HTERT RPE-1 (cell line): ENCODE measurements around the gene SMTNL1.

Experiments
- in situ Hi-C: fragments of 300-500 bp; cut with MboI; formaldehyde crosslinking; loops from 4 replicates; pipeline ENCODE4 v1.14.3; 2020; ENCODE audit warnings: low sequenced_read_pairs

The SMTNL1 gene

GRCh38 chr11:57536947-57537619 lies at the start of gene SMTNL1:
Gene SMTNL1, plus strand, starts transcription at chr11:57537595. Its CDS starts 5,048 bp downstream, at chr11:57542643.
- in situ Hi-C loops: no loop called here

- in situ Hi-C loops: no loop called here
These were observed 49.3 kb upstream of the SMTNL1 start for GRCh38 chr11:57487920-57488659.

- in situ Hi-C loops: no loop called here
These were observed 46.7 kb upstream of the SMTNL1 start for GRCh38 chr11:57490456-57491248.

GRCh38 chr11:57491371-57492061 lies 45.9 kb upstream of the SMTNL1 start:
- in situ Hi-C loops: no loop called here

- in situ Hi-C loops: no loop called here
These were observed 43.6 kb upstream of the SMTNL1 start for GRCh38 chr11:57493507-57494503.

GRCh38 chr11:57496109-57496820 lies 41.1 kb upstream of the SMTNL1 start:
- in situ Hi-C loops: no loop called here

- in situ Hi-C loops: no loop called here
These were observed 39.8 kb upstream of the SMTNL1 start for GRCh38 chr11:57497303-57498247.

- in situ Hi-C loops: no loop called here
These were observed 38.9 kb upstream of the SMTNL1 start for GRCh38 chr11:57498540-57498939.

GRCh38 chr11:57499413-57499982 lies 37.9 kb upstream of the SMTNL1 start:
- in situ Hi-C loops: no loop called here

GRCh38 chr11:57499983-57500461 lies 37.4 kb upstream of the SMTNL1 start:
- in situ Hi-C loops: no loop called here

- in situ Hi-C loops: no loop called here
These were observed 36.9 kb upstream of the SMTNL1 start for GRCh38 chr11:57500515-57500914.

- in situ Hi-C loops: no loop called here
These were observed 36.5 kb upstream of the SMTNL1 start for GRCh38 chr11:57500926-57501325.

- in situ Hi-C loops: no loop called here
These were observed 35.4 kb upstream of the SMTNL1 start for GRCh38 chr11:57501953-57502352.

- in situ Hi-C loops: no loop called here
These were observed 35.0 kb upstream of the SMTNL1 start for GRCh38 chr11:57502376-57502775.

GRCh38 chr11:57502870-57503269 lies 34.5 kb upstream of the SMTNL1 start:
- in situ Hi-C loops: no loop called here

GRCh38 chr11:57504511-57504910 lies 32.9 kb upstream of the SMTNL1 start:
- in situ Hi-C loops: no loop called here

GRCh38 chr11:57506522-57506921 lies 30.9 kb upstream of the SMTNL1 start:
- in situ Hi-C loops: no loop called here
